ENCODE measurements around the gene XPR1.

GRCh38 chr1:180893614-180894013 lies 261.8 kb downstream of the XPR1 start:
- TF ChIP-seq EZH2phosphoT487 (IDR thresholded peaks at IDR 0.05; ENCODE audit: borderline replicate concordance, low read length) (no peak), CTCF (IDR thresholded peaks at IDR 0.05; ENCODE audit: low read depth, low read length, poor library complexity, severe bottlenecking) (no peak)

All from DOHH2 (cell line).